Heart left ventricle (tissue), 16 donors: Measurements from ENCODE around the gene CDH11. TPM values are rescaled to one million over a fixed set of nuclear protein-coding genes. Genes with fewer than 3 reads are reported as not detected.

Experiments
- ATAC-seq, 4 donors: fragments of 200-7000 bp; cut with Tn5 transposase; one replicate each; pipeline ENCODE4 v1.9.1; 2020 to 2022; ENCODE audit warnings: moderate library complexity in 4 of 4, mild to moderate bottlenecking in 3 of 4, moderate number of reproducible peaks in 1 of 4
- DNase-seq, 5 donors: peaks; one replicate each; pipeline ENCODE4 v3.0.0-alpha.2; 2020
- H3K27ac ChIP-seq, 12 donors: fragments of 200-600 bp; sonication (generic) in 4 of 12; one replicate each; pipeline versions ENCODE4 v1.5.0 to v1.8.0; 2016 to 2022; ENCODE audit warnings: mild to moderate bottlenecking in 2 of 12
- H3K27me3 ChIP-seq, 9 donors: fragments of 200-600 bp; sonication (generic) in 2 of 9; one replicate each; pipeline versions ENCODE4 v1.5.1 to v1.8.0; 2016 to 2022; ENCODE audit warnings: mild to moderate bottlenecking in 3 of 9
- H3K36me3 ChIP-seq, 9 donors: fragments of 200-600 bp; sonication (generic) in 2 of 9; one replicate each; pipeline versions ENCODE4 v1.5.0 to v1.8.0; 2018 to 2022; ENCODE audit warnings: mild to moderate bottlenecking in 2 of 9
- H3K4me1 ChIP-seq, 12 donors: fragments of 200-600 bp; sonication (generic) in 4 of 12; one replicate each; pipeline versions ENCODE4 v1.5.0 to v1.8.0; 2016 to 2022; ENCODE audit warnings: mild to moderate bottlenecking in 3 of 12
- H3K4me3 ChIP-seq, 12 donors: fragments of 200-600 bp; sonication (generic) in 4 of 12; one replicate each; pipeline versions ENCODE4 v1.5.0 to v1.8.0; 2017 to 2022; ENCODE audit warnings: mild to moderate bottlenecking in 9 of 12, moderate library complexity in 4 of 12
- H3K9me3 ChIP-seq, 12 donors: fragments of 200-600 bp; sonication (generic) in 4 of 12; one replicate each; pipeline versions ENCODE4 v1.5.0 to v1.8.0; 2016 to 2022; ENCODE audit warnings: mild to moderate bottlenecking in 1 of 12
- CTCF ChIP-seq, 12 donors: fragments of 200-600 bp; sonication (generic) in 4 of 12; IDR thresholded peaks; one replicate each; pipeline versions ENCODE4 v1.5.0 to v1.8.0; 2018 to 2022; ENCODE audit warnings: antibody characterized with exemption in 12 of 12, mild to moderate bottlenecking in 5 of 12
- POLR2A ChIP-seq, 2 donors: fragments of 450-650 bp; IDR thresholded peaks; one replicate each; pipeline ENCODE4 v1.6.1; 2017; ENCODE audit warnings: antibody characterized with exemption in 2 of 2, mild to moderate bottlenecking in 2 of 2, moderate library complexity in 2 of 2
- WGBS, 4 donors: extraction: QIAGEN DNeasy Blood & Tissue Kit in 2 of 4; methylation state at CpG; one replicate each; pipeline versions ENCODE4 v1.1.5 to v1.1.7; 2013 to 2018; 5-methylcytosine and 5-hydroxymethylcytosine counted together
- intact Hi-C, 10 donors: fragments of 100-400 bp; cut with DNase I; formaldehyde crosslinking; loops; one replicate each; pipeline versions ENCODE4 v1.11.1 to v1.14.2; 2022
- polyA plus RNA-seq, 2 donors: library from polyadenylated mRNA; stranded (reverse); fragments of 200-250 nt; gene quantifications; one replicate each; pipeline ENCODE4 v1.2.3, GENCODE V29; 2013
- total RNA-seq, 9 donors: library from RNA; depleted of rRNA in 2 of 9; stranded (reverse); fragments of >200 nt in 2 of 9; fragmentation: NEBNext Ultra II Directional in 3 of 9; extraction: Animal tissue kit (Norgen Biotek cat#: 25700) in 3 of 9; gene quantifications; one replicate each; pipeline versions ENCODE4 v1.1.0 to v1.2.4, GENCODE V29; 2016 to 2023
- donor health status: ischemic (EF 13 %, LVEDD 7.1; RV severe dilation, severe dysfunction).
- donor health status: healthy with polysubstance abuse.
- donor health status: DM: no; HTN: yes; CAD: no.
- donor health status: DM: no; HTN: no; CAD: no.
- donor health status: ischemic (EF 25% LVEDD 6.9; RV normal size, moderate dysfunction).
- donor health status: ischemic (EF 25% LVEDD 5.7; RV mildly dilated, moderate dysfunction).
- donor health status: healthy.
- donor health status: DM: yes; HTN: yes; CAD: no.
- donor health status: ischemic (EF 35%, LVEDD 5.7; RV mildly dilated, moderate dysfunction).
- donor health status: nonischemic (EF 11% LVEDD 7.7; RV severe dilation, severe dysfunction).
- donor health status: DM: yes; HTN: yes; CAD: no.
- donor health status: PGD.
- donor health status: ischemic (EF 29% LVEDD 5.4; RV normal size, mild dysfunction).
- donor health status: nonischemic (EF 23%, LVEDD 6.1; RV moderate dilation, normal function).

The CDH11 gene
- total and polyA plus RNA-seq, 11 donors: 1.4 to 37.1 (median 7.4) TPM

- WGBS, 4 donors: 81 to 91% (median 86%) methylated on average over 3 of the region's 3 CpGs
- no peak for DNase-seq
- Histone ChIP-seq H3K9me3 (no peaks in the 10 kb centered on the region), H3K4me3 (no peak overlapping the region), H3K27ac (no peak overlapping the region), H3K36me3 (peaks cover 0 to 31% (median 3%) of the 10 kb centered on the region in 9 donors), H3K4me1 (peaks cover 0 to 17% (median 5%) of the 10 kb centered on the region in 12 donors), H3K27me3 (no peaks in the 10 kb centered on the region)
- no peak for ATAC-seq
- intact Hi-C loops: no loop called here
- TF ChIP-seq CTCF (IDR thresholded peaks at IDR 0.05): no peak
- no peak for TF ChIP-seq POLR2A (IDR thresholded peaks at IDR 0.05)
These were observed 138.6 kb downstream of the CDH11 start for GRCh38 chr16:64983231-64983630.

DNA sequence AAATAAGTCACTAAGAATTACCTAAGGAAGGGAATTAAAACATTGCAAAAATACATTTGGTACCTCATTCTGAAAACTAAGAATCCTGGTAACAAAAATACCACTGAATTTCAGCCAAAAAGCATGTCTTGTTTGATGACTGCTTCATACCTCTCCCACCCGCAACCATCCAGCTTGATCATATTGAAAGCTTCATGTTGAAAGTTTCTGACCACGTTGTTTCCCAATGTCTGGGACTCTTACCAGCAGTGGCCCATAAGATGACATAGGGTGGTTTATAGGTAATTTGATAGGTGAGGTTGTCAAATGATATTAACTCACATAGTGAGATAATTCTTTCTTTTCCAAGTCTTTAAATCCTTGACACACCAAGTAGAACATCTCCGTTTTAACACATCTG is 139.3 kb downstream of the CDH11 start:
- Histone ChIP-seq H3K9me3 (no peaks in the 10 kb centered on the region), H3K4me1 (peaks cover 0 to 17% (median 5%) of the 10 kb centered on the region in 12 donors), H3K36me3 (peaks cover 0 to 25% (median 0%) of the 10 kb centered on the region in 9 donors), H3K4me3 (no peak overlapping the region), H3K27me3 (no peaks in the 10 kb centered on the region), H3K27ac (no peak overlapping the region)
- no peak for ATAC-seq
- intact Hi-C loops: no loop called here
- DNase-seq: no peak
- WGBS, 4 donors: 94 to 97% (median 95%) methylated on average over 3 of the region's 3 CpGs
- no peak for TF ChIP-seq POLR2A (IDR thresholded peaks at IDR 0.05)
- TF ChIP-seq CTCF (IDR thresholded peaks at IDR 0.05): no peak

- ATAC-seq (peak in 2 of 4 donors; percentile 35 to 70), DNase-seq (no peak)
- intact Hi-C loops: no loop called here
- Histone ChIP-seq H3K4me1 (peaks cover 0 to 17% (median 5%) of the 10 kb centered on the region in 12 donors), H3K4me3 (no peak overlapping the region), H3K9me3 (no peaks in the 10 kb centered on the region), H3K27ac (no peak overlapping the region), H3K36me3 (peaks cover 0 to 16% (median 0%) of the 10 kb centered on the region in 9 donors), H3K27me3 (no peaks in the 10 kb centered on the region)
- TF ChIP-seq CTCF (IDR thresholded peaks at IDR 0.05): no peak
- TF ChIP-seq POLR2A (IDR thresholded peaks at IDR 0.05): no peak
- WGBS, 4 donors: 47 to 63% (median 53%) methylated on average over 11 of the region's 11 CpGs
These were observed 140.1 kb downstream of the CDH11 start for GRCh38 chr16:64981568-64982281.

DNA sequence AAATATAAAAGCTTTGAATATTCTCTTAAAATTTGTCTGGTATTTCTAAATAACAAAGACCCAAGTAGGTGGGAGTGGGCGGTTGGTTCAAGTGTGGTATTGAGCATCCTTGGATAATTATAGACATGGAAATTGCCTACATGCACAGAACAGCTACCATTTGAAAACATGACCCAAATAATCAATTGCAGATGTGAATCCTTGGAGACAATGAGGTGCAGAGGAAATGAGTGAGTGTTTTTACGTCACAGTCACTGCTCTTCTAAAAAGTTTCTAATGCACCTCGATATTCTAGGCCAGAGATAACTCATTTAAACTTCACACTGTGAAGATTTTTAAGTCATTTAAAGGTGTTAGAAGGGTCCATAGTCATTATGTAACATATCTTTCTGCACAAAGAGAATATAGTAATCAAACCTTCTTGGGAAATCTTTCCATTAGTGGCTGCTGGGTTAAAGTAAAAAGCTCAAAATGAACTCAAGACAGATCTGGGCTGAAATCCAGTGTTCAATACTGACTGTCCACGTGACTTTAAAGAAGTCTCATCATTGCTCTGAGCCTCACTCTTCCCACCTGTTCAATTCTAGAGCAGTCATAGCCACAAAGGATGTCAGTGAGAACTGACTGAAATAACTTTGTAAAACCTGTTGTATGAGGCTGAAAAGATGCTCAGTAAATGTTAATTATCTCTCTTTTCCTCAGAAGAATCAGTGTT is 144.5 kb downstream of the CDH11 start:
- Histone ChIP-seq H3K27me3 (no peaks in the 10 kb centered on the region), H3K36me3 (peaks cover 0 to 13% (median 0%) of the 10 kb centered on the region in 9 donors), H3K4me1 (peaks cover 0 to 12% (median 5%) of the 10 kb centered on the region in 12 donors), H3K27ac (no peak overlapping the region), H3K9me3 (no peaks in the 10 kb centered on the region), H3K4me3 (no peak overlapping the region)
- no peak for ATAC-seq
- no peak for DNase-seq
- intact Hi-C loops: no loop called here
- no peak for TF ChIP-seq CTCF (IDR thresholded peaks at IDR 0.05)
- 74 to 85% (median 78%) methylated on average over 4 of the region's 4 CpGs for WGBS, 4 donors
